H9 (cell line): ENCODE measurements around the gene EGR4. TPM values are rescaled to one million over a fixed set of nuclear protein-coding genes. Genes with fewer than 3 reads are reported as not detected.

Source experiments
- DNase-seq: peaks from one replicate; pipeline ENCODE4 v3.0.0-alpha.2; 2017
- H2AFZ ChIP-seq: one replicate; pipeline ENCODE4 v1.6.1; 2013; ENCODE audit warnings: mild to moderate bottlenecking, low read length, control low read depth, moderate library complexity
- H2AK5ac ChIP-seq: 2 replicates; pipeline ENCODE4 v1.6.1; 2013; ENCODE audit warnings: low read length, control low read depth, mixed read lengths; ENCODE audit not compliant: insufficient read length
- H2BK120ac ChIP-seq: one replicate; pipeline ENCODE4 v1.6.1; 2013; ENCODE audit warnings: low read depth, mild to moderate bottlenecking, low read length, control low read depth, inconsistent platforms; ENCODE audit not compliant: poor library complexity, severe bottlenecking
- H2BK12ac ChIP-seq: 2 replicates; pipeline ENCODE4 v1.6.1; 2013; ENCODE audit warnings: low read length, control low read depth, mixed read lengths, low read depth; ENCODE audit not compliant: insufficient read length
- H2BK15ac ChIP-seq: 2 replicates; pipeline ENCODE4 v1.6.1; 2013; ENCODE audit warnings: low read depth, low read length, control low read depth
- H2BK20ac ChIP-seq: one replicate; pipeline ENCODE4 v1.6.1; 2013; ENCODE audit warnings: low read depth, mild to moderate bottlenecking, low read length, control low read depth, inconsistent platforms; ENCODE audit not compliant: poor library complexity, severe bottlenecking
- H2BK5ac ChIP-seq: 2 replicates; pipeline ENCODE4 v1.6.1; 2013; ENCODE audit warnings: low read length, control low read depth, mixed read lengths; ENCODE audit not compliant: insufficient read length
- H3K14ac ChIP-seq: 2 replicates; pipeline ENCODE4 v1.6.1; 2013; ENCODE audit warnings: low read length, control low read depth; ENCODE audit not compliant: insufficient read depth
- H3K18ac ChIP-seq: 2 replicates; pipeline ENCODE4 v1.6.1; 2013; ENCODE audit warnings: low read depth, mild to moderate bottlenecking, mixed read lengths, low read length, control low read depth; ENCODE audit not compliant: insufficient read length
- H3K23ac ChIP-seq: 2 replicates; pipeline ENCODE4 v1.6.1; 2013; ENCODE audit warnings: low read length, control low read depth, mixed read lengths, low read depth; ENCODE audit not compliant: insufficient read length
- H3K23me2 ChIP-seq: 2 replicates; pipeline ENCODE4 v1.6.1; 2013; ENCODE audit warnings: low read depth, mild to moderate bottlenecking, mixed read lengths, low read length, control low read depth; ENCODE audit not compliant: insufficient read length, poor library complexity, severe bottlenecking
- H3K27ac ChIP-seq: 2 replicates; pipeline ENCODE4 v1.5.1; 2013; ENCODE audit warnings: low read length, control low read depth, mixed read lengths, low read depth; ENCODE audit not compliant: insufficient read length
- H3K27me3 ChIP-seq: 2 replicates; pipeline ENCODE4 v1.6.1; 2013; ENCODE audit warnings: low read length, control low read depth, inconsistent platforms; ENCODE audit not compliant: insufficient read depth
- H3K4ac ChIP-seq: 2 replicates; pipeline ENCODE4 v1.6.1; 2013; ENCODE audit warnings: low read depth, mild to moderate bottlenecking, control low read depth, inconsistent platforms, low read length, moderate library complexity
- H3K4me1 ChIP-seq: 2 replicates; pipeline ENCODE4 v1.6.1; 2013; ENCODE audit warnings: low read length, control low read depth, inconsistent platforms; ENCODE audit not compliant: insufficient read depth
- H3K4me2 ChIP-seq: 2 replicates; pipeline ENCODE4 v1.6.1; 2013; ENCODE audit warnings: low read length, control low read depth, mixed read lengths; ENCODE audit not compliant: insufficient read length, insufficient read depth
- H3K56ac ChIP-seq: 2 replicates; pipeline ENCODE4 v1.6.1; 2013; ENCODE audit warnings: low read depth, mild to moderate bottlenecking, mixed read lengths, low read length, control low read depth; ENCODE audit not compliant: insufficient read length
- H3K79me1 ChIP-seq: 2 replicates; pipeline ENCODE4 v1.6.1; 2013; ENCODE audit warnings: low read depth, mild to moderate bottlenecking, moderate library complexity, low read length, control low read depth, inconsistent platforms; ENCODE audit not compliant: insufficient read depth, poor library complexity, severe bottlenecking
- H3K79me2 ChIP-seq: 2 replicates; pipeline ENCODE4 v1.6.1; 2013; ENCODE audit warnings: low read length, control low read depth, inconsistent platforms; ENCODE audit not compliant: insufficient read depth
- H3K9ac ChIP-seq: 2 replicates; pipeline ENCODE4 v1.6.1; 2013; ENCODE audit warnings: low read length, control low read depth, mixed read lengths; ENCODE audit not compliant: insufficient read length; ENCODE audit errors: extremely low read depth
- H3K9me3 ChIP-seq: one replicate; pipeline ENCODE4 v1.6.1; 2013; ENCODE audit warnings: low read depth, low read length, inconsistent platforms; ENCODE audit not compliant: control insufficient read depth
- H3T11ph ChIP-seq: one replicate; pipeline ENCODE4 v1.6.1; 2013; ENCODE audit warnings: mild to moderate bottlenecking, low read length, control low read depth, inconsistent platforms
- H4K20me1 ChIP-seq: one replicate; pipeline ENCODE4 v1.6.1; 2013; ENCODE audit not compliant: control insufficient read depth, insufficient read length, insufficient read depth
- H4K5ac ChIP-seq: 2 replicates; pipeline ENCODE4 v1.6.1; 2013; ENCODE audit warnings: low read depth, mild to moderate bottlenecking, mixed read lengths, low read length, control low read depth; ENCODE audit not compliant: insufficient read length
- H4K8ac ChIP-seq: replicated peaks from 2 replicates; pipeline ENCODE4 v1.6.1; 2013; ENCODE audit warnings: low read length, control low read depth, mixed read lengths, low read depth; ENCODE audit not compliant: insufficient read length
- H4K91ac ChIP-seq: 2 replicates; pipeline ENCODE4 v1.6.1; 2013; ENCODE audit warnings: low read depth, mild to moderate bottlenecking, moderate library complexity, mixed read lengths, low read length, control low read depth; ENCODE audit not compliant: insufficient read length
- H3K27ac Mint-ChIP-seq, 3 experiments: 2 replicates in 2 of 3; 3 replicates in 1 of 3; pipeline ENCODE4 v1.8.0; 2020 to 2021; ENCODE audit warnings: mixed read lengths in 3 of 3, mild to moderate bottlenecking in 1 of 3, moderate library complexity in 1 of 3
- H3K27me3 Mint-ChIP-seq: 2 replicates; pipeline ENCODE4 v1.8.0; 2021; ENCODE audit warnings: low read depth, mild to moderate bottlenecking, moderate library complexity, mixed read lengths
- H3K36me3 Mint-ChIP-seq, 3 experiments: 2 replicates in 2 of 3; 3 replicates in 1 of 3; pipeline ENCODE4 v1.8.0; 2020 to 2021; ENCODE audit warnings: low read depth in 3 of 3, mixed read lengths in 3 of 3; ENCODE audit not compliant: insufficient read depth in 1 of 3
- H3K4me1 Mint-ChIP-seq, 2 experiments: 2 replicates each; pipeline ENCODE4 v1.8.0; 2020; ENCODE audit warnings: mixed read lengths in 2 of 2
- H3K4me3 Mint-ChIP-seq, 2 experiments: 2 replicates in 1 of 2; 3 replicates in 1 of 2; pipeline ENCODE4 v1.8.0; 2020 to 2021; ENCODE audit warnings: mild to moderate bottlenecking in 2 of 2, mixed read lengths in 2 of 2, moderate library complexity in 1 of 2
- H3K9me3 Mint-ChIP-seq, 2 experiments: 2 replicates in 1 of 2; 3 replicates in 1 of 2; pipeline ENCODE4 v1.8.0; 2020; ENCODE audit warnings: mild to moderate bottlenecking in 2 of 2, mixed read lengths in 2 of 2, moderate library complexity in 1 of 2
- CTCF ChIP-seq: fragments of 200-600 bp; sonication (generic); conservative IDR thresholded peaks from 3 replicates; pipeline ENCODE4 v1.8.0; 2021; ENCODE audit warnings: antibody characterized with exemption, mild to moderate bottlenecking
- WGBS: extraction: QIAGEN DNeasy Blood & Tissue Kit; methylation state at CpG from one replicate; pipeline ENCODE4 v1.1.7; 2013; ENCODE audit warnings: missing lambda C conversion rate, low lambda C conversion rate, mixed read lengths; ENCODE audit not compliant: insufficient read length; ENCODE audit errors: extremely low coverage; 5-methylcytosine and 5-hydroxymethylcytosine counted together
- total RNA-seq: library from RNA; stranded (reverse); gene quantifications from 2 replicates; pipeline ENCODE4 v1.2.1, GENCODE V29; 2021

The EGR4 gene
- total RNA-seq, 1 experiment from 2014 or later = 0.85 TPM

DNA sequence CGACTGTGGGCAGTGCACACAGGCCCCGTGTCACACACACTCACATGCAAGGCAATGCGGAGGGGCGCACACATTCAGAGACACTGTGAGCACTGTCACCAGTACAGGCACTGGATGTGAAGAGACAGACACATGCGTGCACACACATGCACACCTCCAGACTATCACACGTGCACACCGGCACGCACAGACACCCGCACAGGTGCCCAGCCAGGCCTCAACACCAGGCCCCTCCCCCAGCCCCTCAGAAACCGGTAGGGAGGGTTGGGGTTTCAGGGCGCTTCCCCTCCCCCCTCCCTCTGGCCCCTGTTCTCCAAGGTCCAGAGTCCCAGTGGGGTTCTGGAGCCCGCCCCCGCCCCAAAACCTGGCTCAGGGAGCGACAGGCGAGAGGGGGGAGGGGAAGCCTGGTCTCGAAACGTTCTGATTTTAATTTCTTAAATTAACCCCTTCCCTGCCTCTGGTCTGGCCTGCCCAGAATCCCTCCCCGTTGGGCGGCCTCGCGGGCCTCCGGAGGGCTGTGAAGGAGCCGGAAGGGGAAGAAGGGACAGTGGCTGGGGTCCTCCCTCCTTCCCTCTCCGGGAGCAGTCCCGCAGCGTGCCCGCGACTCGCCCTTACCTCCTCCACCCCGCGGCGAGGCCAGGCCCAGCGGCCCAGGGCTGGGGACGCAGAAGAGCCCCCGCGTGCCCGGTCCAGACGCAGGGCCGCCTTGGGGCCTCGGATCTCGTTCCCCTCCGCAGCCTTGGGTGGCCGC is 9.6 kb downstream of the EGR4 start:
- H3K14ac ChIP-seq = peak overlapping the region; percentile 81
- H3T11ph ChIP-seq = no peak overlapping the region
- no peak overlapping the region for H2AFZ ChIP-seq
- H3K23me2 ChIP-seq = peaks cover 15% of the 10 kb centered on the region
- Mint-ChIP-seq H3K4me3 (peak overlapping the region; percentile 77 to 88), H3K27me3 (peaks cover 39% of the 10 kb centered on the region), H3K36me3 (no peaks in the 10 kb centered on the region; a peak in 1 of 7 replicates), H3K9me3 (no peaks in the 10 kb centered on the region), H3K27ac (0 out of 7 replicates have a peak overlapping the region, but pooled peaks of 1 of the 3 experiments have one; percentile 27), H3K4me1 (peaks cover 19 to 24% of the 10 kb centered on the region in 2 experiments)
- H4K5ac ChIP-seq = no peak overlapping the region
- H2AK5ac ChIP-seq = no peak overlapping the region
- TF ChIP-seq CTCF = no peak
- H4K91ac ChIP-seq = no peak overlapping the region
- peaks cover 3% of the 10 kb centered on the region; the same call in 1 of the 2 replicates for H3K79me2 ChIP-seq
- H3K4me2 ChIP-seq = peak overlapping the region; percentile 89
- no peak overlapping the region for H3K4ac ChIP-seq
- H3K23ac ChIP-seq = no peak overlapping the region
- H3K27ac ChIP-seq = no peak overlapping the region
- H3K9me3 ChIP-seq = no peaks in the 10 kb centered on the region
- H2BK120ac ChIP-seq = no peak overlapping the region
- H3K9ac ChIP-seq = peak overlapping the region; percentile 62
- H3K79me1 ChIP-seq = peaks cover 3% of the 10 kb centered on the region
- no peak overlapping the region for H2BK20ac ChIP-seq
- no peak overlapping the region for H3K18ac ChIP-seq
- H3K27me3 ChIP-seq = peaks cover 2% of the 10 kb centered on the region; the same call in 1 of the 2 replicates
- H2BK12ac ChIP-seq = no peak overlapping the region
- peaks cover 3% of the 10 kb centered on the region; the same call in 1 of the 2 replicates for H3K4me1 ChIP-seq
- H4K20me1 ChIP-seq = no peaks in the 10 kb centered on the region
- H3K56ac ChIP-seq = no peak overlapping the region
- no peak overlapping the region for H2BK5ac ChIP-seq
- H4K8ac ChIP-seq = no peak overlapping the region
- WGBS = no CpG with 5 or more reads among the region's 43 CpGs
- no peak for DNase-seq
- no peak overlapping the region for H2BK15ac ChIP-seq
